Measurements from ENCODE around the gene ZNF83.
"Not testable (repeated sequence)": the region's sequence is repeated elsewhere in the genome, so short reads cannot be mapped to it uniquely, and the experiment has no call there.

ZNF83 gene

DNA sequence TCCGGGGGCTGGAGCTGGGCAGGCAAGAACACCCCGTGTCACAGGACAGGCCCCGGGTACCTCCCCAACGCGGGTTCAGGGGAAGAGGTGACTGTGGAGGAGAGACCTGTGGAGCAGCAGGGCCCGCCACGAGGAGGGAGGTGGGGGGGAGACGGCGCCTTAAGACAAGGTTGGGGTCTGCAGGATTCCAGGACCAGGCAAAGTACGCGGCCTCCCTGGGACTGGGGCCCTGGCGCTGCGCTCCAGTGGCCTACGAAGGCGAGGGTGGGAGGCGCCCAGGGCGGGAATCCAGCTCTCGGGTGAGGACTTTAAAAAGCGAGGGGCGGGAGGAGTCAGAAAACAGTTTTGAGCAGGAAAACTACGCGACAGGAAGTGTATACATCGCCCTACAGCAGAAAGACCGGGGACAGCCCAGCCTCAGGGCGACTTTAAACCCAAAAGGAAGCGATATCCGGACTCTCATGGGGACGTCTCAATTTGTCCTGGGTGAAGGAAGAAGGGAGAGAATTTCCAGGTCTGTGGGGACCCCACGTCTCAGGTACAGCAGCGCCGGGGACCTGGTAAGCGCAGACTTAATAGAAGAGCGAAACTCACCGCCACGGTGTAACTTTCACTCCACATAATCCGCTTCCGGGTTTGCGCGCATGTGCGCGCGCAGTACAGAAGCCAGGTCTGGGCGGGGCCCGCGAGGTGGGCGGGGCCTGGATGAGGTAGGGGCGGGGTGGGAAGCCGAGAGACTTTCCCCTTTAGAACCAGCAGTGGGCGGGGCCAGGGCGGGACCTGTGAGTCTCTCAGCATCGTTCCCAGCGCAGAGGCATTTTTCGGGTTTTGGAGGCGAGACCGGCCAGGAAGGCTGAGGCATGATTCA lies at the start of gene ZNF83:
TSS of gene ZNF83 (minus strand) at position 638 of the 868 bp plus-strand sequence.
- DNase-seq (ENCODE audit: low read depth): peak; percentile 87

DNA sequence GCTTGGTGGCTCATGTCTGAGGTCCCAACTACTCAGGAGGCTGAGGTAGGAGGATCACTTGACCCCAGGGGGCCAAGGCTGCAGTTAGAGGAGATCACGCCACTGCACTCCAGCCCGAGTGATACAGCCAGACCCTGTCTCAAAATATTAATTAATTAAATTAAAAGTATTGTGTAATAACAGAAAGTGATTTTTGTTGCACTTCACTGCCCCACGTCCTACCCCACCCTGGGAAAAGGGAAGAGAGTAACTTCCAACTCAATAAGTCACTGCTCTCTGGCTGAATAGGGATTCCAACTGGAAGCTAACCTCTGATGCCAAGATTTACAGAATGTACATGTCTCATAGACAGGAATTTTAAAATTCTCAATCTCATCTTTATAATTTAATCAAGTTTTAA lies 49.5 kb upstream of the ZNF83 start:
- no peak for DNase-seq (ENCODE audit: low read depth)

DNA sequence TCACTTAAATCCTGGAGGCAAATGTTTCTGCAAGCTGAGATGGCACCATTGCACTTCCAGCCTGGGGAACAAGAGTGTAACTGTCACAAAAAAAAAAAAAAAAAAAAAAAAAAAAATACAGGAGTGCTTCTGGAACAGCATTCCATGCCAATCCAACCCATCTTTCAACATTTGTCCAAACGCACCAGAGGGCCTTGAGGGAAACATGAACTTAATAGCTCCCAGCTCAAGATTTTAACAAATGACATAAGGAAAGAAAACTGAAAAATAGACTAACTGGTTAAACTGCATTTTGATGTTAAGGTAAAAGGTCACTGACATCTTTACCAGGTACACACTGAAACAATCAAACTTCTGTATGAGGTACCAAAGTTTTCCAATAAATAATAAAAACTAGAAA lies 47.7 kb upstream of the ZNF83 start:
- no peak for DNase-seq (ENCODE audit: low read depth)

DNA sequence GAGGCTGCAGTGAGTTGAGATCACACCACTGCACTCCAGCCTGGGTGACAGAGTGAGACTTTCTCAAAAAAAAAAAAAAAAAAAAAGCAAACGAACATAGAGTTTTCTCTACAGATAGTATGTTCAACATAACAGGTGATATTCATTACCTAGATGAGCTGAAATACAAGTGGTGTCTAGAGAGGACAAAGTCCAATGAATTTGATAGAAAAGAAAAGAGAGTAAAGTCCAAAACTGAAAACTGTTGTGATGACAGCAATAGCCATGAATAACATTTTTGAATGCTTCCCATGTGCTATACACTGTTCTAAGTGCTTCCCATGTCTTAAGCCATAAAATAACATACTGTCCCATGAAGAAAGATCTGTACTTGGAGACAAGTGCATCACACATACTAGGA lies 43.1 kb upstream of the ZNF83 start:
- DNase-seq (ENCODE audit: low read depth): not testable (repeated sequence)

DNA sequence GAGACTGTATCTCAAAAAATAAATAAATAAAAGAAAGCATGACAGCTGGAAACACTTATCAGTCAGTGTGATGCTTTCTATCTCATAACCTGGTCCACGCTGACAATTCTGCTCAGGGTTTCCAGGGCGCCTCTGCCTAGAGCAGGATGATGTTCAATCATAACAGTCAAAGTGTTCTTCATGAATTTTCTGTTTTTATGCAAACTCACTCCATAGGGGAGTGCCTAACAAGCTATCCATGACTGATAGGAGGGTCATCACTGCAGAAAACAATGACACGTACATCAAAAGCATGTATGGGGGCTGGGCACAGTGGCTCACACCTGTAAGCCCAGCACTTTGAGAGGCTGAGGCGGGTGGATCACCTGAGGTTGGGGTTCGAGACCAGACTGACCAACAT lies 41.4 kb upstream of the ZNF83 start:
- DNase-seq (ENCODE audit: low read depth): no peak

DNA sequence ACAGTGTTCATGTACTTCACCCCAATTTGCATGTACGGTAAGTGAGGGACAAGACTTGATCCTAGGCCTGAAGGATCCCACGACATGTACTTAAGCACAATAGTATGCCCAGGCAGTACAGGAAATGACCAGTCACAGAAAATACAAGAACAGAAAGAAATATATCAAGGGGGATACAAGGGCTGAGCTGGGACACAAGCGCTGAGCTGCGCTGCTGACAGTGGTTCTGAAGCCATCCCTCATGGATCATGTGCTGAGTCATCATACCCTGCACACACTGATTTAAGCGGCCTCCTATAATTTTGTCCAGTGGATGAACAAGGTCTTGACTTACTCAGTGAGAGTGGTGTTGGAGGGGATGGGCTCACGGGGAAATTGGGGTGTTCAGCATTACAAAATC lies 37.1 kb upstream of the ZNF83 start:
- not testable (repeated sequence) for DNase-seq (ENCODE audit: low read depth)

DNA sequence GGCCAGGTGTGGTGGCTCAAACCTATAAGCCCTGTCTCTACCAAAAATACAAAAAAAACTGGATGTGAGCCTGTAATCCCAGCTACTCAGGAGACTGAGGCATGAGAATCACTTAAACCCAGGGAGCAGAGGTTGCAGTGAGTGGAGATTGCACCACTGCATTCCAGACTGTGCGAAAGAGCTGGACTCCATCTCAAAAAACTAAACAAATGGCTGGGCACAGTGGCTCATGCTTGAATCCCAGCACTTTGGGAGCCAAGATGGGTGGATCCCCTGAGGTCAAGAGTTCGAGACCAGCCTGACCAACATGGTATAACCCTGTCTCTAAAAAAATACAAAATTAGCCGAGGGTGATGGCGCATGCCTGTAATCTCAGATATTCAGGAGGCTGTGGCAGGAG lies 34.9 kb upstream of the ZNF83 start:
- no peak for DNase-seq (ENCODE audit: low read depth)

DNA sequence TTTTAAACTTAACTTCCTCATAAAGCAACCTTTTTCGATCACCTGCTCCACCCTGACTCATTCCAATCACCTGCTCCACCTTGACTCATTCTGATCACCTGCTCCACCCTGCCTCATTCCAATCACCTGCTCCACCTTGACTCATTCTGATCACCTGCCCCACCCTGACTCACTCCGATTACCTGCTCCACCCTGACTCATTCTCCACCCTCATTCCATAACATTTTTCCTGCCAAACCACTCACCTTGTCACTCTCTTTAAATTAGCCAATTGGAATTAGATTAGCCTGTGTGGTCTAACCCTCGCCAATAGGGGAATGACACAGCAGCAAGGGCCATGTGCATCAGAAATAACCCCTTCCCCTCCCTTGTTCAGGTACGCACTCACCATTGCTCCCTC lies 31.9 kb upstream of the ZNF83 start:
- DNase-seq (ENCODE audit: low read depth): no peak

DNA sequence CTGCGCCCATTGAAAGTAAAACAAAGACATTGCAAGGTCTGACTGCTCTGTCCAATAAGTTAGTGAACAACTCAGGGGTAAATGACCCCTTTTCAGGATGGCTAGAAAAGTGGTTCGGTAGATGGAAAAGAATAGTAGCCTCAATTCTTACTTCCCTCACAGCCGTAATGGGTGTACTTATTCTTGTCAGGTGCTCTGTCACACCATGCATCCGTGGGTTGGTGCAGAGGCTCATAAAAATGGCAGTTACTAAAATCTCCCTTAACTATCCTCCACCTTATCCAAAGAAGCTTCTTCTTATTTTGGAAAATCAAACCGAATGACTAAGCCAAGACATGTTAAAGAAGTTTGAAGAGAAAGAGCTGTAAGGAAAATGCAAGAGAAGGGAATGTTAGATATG lies 31.4 kb upstream of the ZNF83 start:
- no peak for DNase-seq (ENCODE audit: low read depth)

DNA sequence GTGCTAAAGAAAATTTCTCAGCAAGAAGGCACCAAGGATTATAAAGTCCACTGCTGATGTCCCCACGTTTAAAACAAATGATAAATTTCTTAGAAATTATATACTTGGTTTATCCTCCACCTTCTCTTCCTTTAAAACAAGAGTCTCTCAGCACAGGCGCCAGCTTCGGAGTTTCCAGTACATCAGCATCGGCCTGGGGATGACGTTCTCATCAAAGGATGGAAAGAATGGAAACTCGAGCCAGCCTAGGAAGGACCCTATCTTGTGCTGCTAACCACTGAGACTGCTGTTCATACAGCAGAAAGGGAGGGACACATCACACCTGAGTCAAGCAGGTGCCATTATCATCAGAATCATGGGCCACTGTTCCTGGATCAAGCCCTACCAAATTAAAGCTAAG lies 29.8 kb upstream of the ZNF83 start:
- DNase-seq (ENCODE audit: low read depth): no peak

DNA sequence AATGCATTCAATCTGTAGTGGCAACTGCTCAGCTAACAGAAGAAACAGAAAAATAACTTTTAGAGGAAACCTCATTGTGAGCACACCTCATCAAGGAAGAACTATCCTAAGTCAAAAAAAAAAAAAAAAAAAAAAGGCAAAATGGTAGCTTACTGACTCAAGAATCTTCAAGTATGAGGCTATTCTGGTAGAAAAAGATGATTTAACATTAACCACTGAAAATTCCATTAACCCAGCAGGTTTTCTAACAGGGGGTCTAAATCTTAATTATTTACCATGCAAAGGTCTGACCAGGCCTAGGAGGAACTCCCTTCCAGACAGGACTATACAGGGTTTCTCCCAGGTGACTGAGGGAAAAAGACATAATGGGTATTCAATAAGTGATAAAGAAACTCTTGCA lies 28.4 kb upstream of the ZNF83 start:
- no peak for DNase-seq (ENCODE audit: low read depth)

DNA sequence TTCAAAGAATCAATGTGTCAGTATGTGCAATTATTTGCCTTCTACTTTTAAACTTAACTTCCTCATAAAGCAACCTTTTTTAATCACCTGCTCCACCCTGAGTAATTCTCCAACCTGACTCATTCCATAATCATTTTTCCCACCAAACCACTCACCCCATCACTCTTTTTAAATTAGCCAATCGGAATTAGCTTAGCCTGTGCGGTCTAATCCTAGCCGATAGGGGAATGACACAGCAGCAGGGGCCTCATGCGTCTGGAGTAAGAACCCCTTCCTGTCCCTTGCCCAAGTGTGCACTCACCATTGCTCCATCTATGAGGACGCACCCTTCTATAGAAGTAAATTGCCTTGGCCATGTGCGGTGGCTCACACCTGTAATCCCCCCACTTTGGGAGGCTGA lies 27.4 kb upstream of the ZNF83 start:
- DNase-seq (ENCODE audit: low read depth): no peak

DNA sequence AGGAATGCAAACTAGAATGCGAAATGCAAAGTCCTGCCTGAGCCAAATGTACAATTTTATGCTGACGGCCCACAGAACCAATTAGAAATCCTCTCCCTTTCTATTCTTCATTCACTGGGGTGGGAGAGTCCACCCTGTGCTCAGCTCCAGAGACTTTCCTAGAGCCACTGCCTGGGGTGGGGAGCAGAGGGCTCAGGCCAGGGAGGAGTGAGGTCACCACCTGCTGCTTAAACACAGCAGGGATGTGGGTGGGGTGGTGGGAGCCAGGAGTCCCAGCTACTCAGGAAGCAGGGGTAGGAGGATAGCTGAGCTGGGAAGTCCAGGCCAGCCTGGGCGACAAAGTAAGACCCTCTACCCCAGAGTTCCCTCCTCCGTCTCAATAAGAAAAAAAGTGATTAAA lies 26.9 kb upstream of the ZNF83 start:
- DNase-seq (ENCODE audit: low read depth): no peak

DNA sequence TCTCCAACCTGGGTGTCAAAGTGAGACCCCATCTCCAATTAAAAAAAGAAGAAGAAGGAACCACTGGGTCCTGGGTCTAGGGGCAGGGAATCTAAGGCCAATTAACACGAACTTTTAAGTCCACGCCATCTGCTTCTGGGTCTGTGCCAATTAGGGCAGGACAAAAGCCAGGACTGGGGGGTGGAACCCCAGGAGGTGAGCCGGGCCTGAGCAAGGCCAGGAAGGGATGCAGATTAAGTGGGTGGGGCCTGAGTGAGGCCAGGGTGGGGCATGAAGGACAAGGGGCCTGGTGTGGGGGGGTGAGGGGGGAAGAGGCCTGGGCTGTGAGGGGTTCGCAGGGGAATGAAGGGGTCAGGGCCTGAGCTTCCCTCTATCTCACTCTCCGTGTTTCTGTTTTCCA lies 26.3 kb upstream of the ZNF83 start:
- no peak for DNase-seq (ENCODE audit: low read depth)

DNA sequence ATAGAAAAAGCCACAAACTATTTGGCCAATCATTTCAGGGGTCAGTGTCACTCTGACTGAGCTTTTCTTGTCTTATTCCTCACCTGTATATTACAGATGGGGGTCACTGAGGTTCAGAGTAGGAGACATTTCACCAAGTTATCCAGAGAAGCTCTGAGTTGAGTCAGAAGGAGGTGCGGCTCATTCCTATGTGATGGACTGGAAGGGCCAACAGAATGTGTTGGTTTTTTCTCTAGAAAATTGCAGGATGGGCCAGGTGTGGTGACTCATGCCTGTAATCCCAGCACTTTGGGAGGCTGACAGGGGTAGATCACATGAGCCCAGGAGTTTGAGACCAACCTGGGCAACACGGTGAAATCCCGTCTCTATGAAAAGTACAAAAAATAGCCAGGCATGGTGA lies 24.5 kb upstream of the ZNF83 start:
- no peak for DNase-seq (ENCODE audit: low read depth)

DNA sequence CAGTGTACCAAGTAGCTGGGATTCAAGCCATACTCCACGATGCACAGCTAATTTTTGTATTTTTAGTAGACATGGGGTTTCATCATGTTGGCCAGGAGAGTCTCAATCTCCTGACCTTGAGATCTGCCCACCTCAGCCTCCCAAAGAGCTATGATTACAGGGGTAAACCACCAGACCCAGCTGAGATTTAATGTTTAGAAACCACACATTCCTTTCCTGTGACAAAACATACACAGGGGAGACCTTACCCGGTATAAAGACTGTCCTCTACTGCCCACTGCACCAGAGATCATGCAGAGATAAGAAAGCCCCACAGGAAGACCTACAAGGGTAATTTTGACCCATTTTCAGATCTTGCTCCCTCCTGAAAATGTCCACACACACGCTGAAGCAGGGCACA lies 22.8 kb upstream of the ZNF83 start:
- DNase-seq (ENCODE audit: low read depth): no peak

DNA sequence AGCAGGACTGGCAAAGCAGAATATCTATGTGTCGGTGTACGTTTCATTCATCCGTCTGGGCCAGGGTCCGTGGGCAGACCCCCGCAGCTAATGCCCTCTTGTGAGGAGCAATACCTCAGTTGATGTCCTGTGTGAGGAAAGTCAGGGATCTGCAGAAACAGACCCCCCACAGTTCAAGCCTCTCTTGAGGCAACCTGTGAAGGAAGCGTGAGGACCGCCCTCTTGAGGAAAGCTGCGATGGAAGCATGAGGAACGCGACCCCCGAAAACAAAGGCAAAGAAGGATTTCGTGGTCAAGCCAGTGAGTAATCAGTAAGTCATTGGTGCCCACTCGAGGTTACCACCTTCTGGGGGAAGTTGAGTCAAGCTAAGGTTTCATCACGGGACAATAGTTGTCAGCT lies 20.9 kb upstream of the ZNF83 start:
- no peak for DNase-seq (ENCODE audit: low read depth)

DNA sequence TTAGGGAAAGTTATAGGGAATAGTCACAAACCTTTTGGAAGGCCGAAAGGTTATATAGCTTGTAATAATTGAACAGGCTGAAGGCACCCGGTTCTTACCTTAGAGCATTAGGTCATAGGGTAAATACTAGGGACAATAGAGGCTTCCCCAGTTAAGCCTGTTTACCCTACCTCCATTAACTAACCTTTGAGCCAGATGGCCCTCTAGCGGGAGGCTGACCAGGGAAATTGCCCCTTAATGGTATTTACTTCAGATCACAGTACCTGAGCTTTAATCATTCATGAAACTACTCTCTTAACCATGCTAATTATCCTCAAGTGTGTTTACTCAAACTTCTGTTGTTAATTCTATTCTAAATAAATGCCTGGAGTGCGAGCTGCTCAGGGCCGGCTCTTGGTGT lies 20.4 kb upstream of the ZNF83 start:
- no peak for DNase-seq (ENCODE audit: low read depth)

DNA sequence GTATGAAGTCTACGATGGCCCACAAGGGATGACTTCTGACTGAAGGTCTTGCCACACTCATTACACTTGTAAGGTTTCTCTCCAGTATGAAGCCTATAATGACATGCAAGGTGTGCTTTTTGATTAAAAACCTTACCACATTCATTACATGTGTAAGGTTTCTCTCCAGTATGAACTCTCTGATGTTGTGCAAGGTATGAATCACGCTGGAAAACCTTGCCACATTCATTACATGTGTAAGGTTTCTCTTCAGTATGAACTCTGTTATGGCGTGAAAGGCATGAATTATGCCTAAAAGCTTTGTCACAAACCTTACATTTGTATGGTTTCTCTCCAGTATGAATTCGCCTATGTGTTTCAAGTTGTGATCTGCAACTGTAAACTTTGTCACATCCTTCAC lies 15.0 kb upstream of the ZNF83 start:
- no peak for DNase-seq (ENCODE audit: low read depth)

DNA sequence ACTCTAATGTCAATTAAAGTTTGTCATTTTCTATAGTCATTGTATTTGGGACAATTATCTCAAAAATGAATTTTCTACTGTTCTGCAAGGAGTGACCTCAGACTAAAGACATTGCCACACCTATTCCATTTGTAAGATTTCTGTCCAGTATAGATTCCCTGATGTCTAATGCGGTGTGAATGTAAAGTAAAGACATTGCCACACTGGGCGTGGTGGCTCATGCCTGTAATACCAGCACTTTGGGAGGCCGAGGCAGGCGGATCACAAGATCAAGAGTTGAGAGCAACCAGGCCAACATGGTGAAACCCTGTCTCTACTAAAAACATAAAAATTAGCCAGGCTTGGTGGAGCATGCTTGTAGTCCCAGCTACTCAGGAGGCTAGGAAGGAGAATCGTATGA lies 13.8 kb upstream of the ZNF83 start:
- no peak for DNase-seq (ENCODE audit: low read depth)

DNA sequence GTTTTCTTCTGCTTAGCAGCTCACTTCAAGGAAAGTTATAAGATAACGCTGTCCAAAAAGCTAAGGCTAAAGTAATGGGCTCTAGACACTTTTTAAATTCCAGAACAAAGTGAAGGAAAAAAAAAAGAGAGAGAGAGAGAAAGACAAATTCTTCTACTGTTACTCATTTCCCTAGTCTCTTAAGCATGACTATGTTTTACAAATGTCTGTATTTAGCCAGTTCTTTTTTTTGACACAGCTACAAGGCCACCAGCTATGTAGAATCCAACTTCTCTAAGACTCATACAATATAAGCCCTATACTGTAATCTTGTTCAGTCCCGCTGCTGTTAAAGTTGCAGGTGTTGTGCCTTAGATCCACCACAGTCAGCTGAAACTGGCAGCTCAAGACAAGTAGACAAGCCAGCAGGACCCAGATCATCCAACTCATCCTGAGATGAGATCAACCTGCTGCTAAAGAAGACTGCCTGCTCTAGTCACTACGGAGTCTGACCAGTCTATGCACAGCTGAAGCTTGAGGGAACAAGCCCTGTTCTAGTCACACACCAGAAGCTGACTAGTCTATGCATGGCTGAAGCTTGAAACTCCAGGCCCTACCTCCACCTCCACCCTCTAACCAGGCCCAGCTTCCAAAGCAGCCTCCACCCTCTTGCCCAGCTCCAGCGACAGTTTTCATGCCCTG lies 10.3 kb upstream of the ZNF83 start:
- DNase-seq (ENCODE audit: low read depth): no peak

DNA sequence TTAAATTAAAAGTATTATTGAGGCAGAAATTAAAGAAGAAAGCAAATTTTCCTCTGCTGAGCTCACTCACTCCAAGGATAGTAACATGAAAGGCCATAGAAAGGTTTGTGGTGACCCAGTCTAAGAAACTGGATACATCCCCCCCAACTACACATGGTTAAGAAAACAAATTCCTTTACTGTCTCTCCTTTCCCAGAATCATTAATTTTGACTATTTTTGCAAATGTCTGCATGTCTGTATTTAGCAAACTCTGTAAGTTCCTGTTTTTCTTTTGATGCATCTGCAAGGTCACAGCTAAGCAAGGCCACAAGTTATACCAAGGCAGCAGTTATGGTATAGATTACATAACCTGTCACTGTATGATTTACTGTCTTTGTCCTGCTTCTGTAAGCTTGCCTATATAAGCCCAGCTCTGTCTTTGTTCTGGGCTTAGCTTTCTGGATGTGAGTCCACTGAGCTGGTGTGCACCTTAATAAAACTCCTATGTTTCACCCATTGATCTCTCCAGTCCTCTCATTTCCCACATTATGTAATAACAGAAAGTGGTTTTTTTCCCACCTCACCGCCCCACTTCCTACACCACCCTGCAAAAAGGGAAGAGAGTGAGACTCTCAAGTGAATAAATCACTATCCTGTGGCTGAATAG lies 8.5 kb upstream of the ZNF83 start:
- DNase-seq (ENCODE audit: low read depth): no peak

DNA sequence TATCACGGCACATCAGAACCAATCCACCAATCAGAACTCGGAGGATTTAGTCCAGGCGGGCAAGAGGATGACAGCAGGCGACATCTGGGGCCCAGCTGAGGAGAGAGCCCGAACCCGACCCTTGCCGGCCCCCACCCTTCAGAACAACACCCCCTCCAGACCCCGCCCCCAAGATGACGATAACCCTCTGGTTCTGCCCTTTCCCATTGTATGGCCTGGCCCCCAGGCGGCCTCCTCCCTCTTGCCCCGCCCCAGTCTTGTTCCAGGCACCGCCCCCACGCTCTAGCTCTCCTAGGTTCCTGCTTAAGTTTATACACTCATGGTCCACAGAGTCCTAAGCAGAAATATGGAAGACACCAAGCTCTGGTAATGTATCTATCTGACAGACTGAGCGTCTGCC lies 2.8 kb upstream of the ZNF83 start:
- no peak for DNase-seq (ENCODE audit: low read depth)

Data from activated gamma-delta T cell treated with anti-CD3 and anti-CD28 coated beads, Interleukin-2, amount 50 U/mL, for 16 hours (primary cell).